ENCODE results near the gene TTC3. TPM values are rescaled to one million over a fixed set of nuclear protein-coding genes. Genes with fewer than 3 reads are reported as not detected.

TTC3 gene
- total and polyA plus RNA-seq, 7 experiments from 2014 or later, result 66.6 to 208 (median 139) TPM

GRCh38 chr21:37196847-37197246 lies 123.8 kb downstream of the TTC3 start:
- CTCF ChIA-PET, result interaction anchor here (0.6 kb wide), 1 partner anchor 22 kb away, joined by 5 read pairs; no protein-coding TSS in a partner anchor
- peaks cover 11 to 68% (median 27%) of the 10 kb centered on the region in 5 donors for H3K36me3 Mint-ChIP-seq
- H3K4me3 Mint-ChIP-seq, result no peak overlapping the region
- no peaks in the 10 kb centered on the region for H3K27me3 Mint-ChIP-seq
- Histone ChIP-seq H3K4me3 (ENCODE audit: low read length) (no peak overlapping the region), H3K36me3 (ENCODE audit: control insufficient read depth in 2 of 3, insufficient read depth in 3 of 3, low read length in 3 of 3) (peaks cover 9 to 82% (median 26%) of the 10 kb centered on the region in 3 experiments), H3K27me3 (ENCODE audit: control insufficient read depth in 2 of 2, insufficient read depth in 2 of 2, low read length in 2 of 2) (no peaks in the 10 kb centered on the region), H3K27ac (ENCODE audit: low read depth, low read length) (no peak overlapping the region), H3K9me3 (ENCODE audit: control insufficient read depth in 2 of 3, low read length in 3 of 3) (no peaks in the 10 kb centered on the region), H3K4me1 (ENCODE audit: control insufficient read depth in 2 of 2, insufficient read depth in 2 of 2, low read length in 2 of 2) (no peaks in the 10 kb centered on the region)
- POLR2A ChIA-PET, result interaction anchor here (0.6 kb wide), 1 partner anchor 12 kb away, joined by 4 read pairs; no protein-coding TSS in a partner anchor
- no peak overlapping the region for H3K27ac Mint-ChIP-seq
- peaks cover 0 to 2% (median 0%) of the 10 kb centered on the region in 11 donors for H3K9me3 Mint-ChIP-seq
- ATAC-seq (no peak), DNase-seq (no peak)
- intact Hi-C loops (cut with micrococcal nuclease), result no loop called here
- H3K4me1 Mint-ChIP-seq, result peaks cover 0 to 3% (median 0%) of the 10 kb centered on the region in 7 donors

- Mint-ChIP-seq H3K36me3 (peaks cover 15 to 67% (median 32%) of the 10 kb centered on the region in 5 donors), H3K27me3 (no peaks in the 10 kb centered on the region), H3K4me1 (peaks cover 0 to 2% (median 0%) of the 10 kb centered on the region in 7 donors), H3K9me3 (peaks cover 0 to 2% (median 0%) of the 10 kb centered on the region in 11 donors), H3K27ac (no peak overlapping the region), H3K4me3 (no peak overlapping the region)
- CTCF ChIA-PET, result no interaction called here
- Histone ChIP-seq H3K4me1 (ENCODE audit: control insufficient read depth in 2 of 2, insufficient read depth in 2 of 2, low read length in 2 of 2) (no peaks in the 10 kb centered on the region), H3K27ac (ENCODE audit: low read depth, low read length) (no peak overlapping the region), H3K4me3 (ENCODE audit: low read length) (no peak overlapping the region), H3K9me3 (ENCODE audit: control insufficient read depth in 2 of 3, low read length in 3 of 3) (no peaks in the 10 kb centered on the region), H3K27me3 (ENCODE audit: control insufficient read depth in 2 of 2, insufficient read depth in 2 of 2, low read length in 2 of 2) (no peaks in the 10 kb centered on the region), H3K36me3 (ENCODE audit: control insufficient read depth in 2 of 3, insufficient read depth in 3 of 3, low read length in 3 of 3) (peaks cover 9 to 85% (median 26%) of the 10 kb centered on the region in 3 experiments)
- DNase-seq (no peak), ATAC-seq (no peak)
- POLR2A ChIA-PET, result no interaction called here
- intact Hi-C loops (cut with micrococcal nuclease), result no loop called here
Observed at GRCh38 chr21:37197746-37198145, 124.7 kb downstream of the TTC3 start.

- H3K9me3 ChIP-seq (ENCODE audit: control insufficient read depth in 2 of 3, low read length in 3 of 3), result no peaks in the 10 kb centered on the region
- ChIA-PET CTCF (no interaction called here), POLR2A (no interaction called here)
- peak overlapping the region in 1 of 9 donors; percentile 48 for H3K27ac Mint-ChIP-seq
- intact Hi-C loops (cut with micrococcal nuclease), result no loop called here
- no peaks in the 10 kb centered on the region for H3K27me3 Mint-ChIP-seq
- no peaks in the 10 kb centered on the region for H3K27me3 ChIP-seq (ENCODE audit: control insufficient read depth in 2 of 2, insufficient read depth in 2 of 2, low read length in 2 of 2)
- ATAC-seq (no peak), DNase-seq (no peak)
- H3K4me1 ChIP-seq (ENCODE audit: control insufficient read depth in 2 of 2, insufficient read depth in 2 of 2, low read length in 2 of 2), result no peaks in the 10 kb centered on the region
- no peak overlapping the region for H3K27ac ChIP-seq (ENCODE audit: low read depth, low read length)
- H3K36me3 ChIP-seq (ENCODE audit: control insufficient read depth in 2 of 3, insufficient read depth in 3 of 3, low read length in 3 of 3), result peaks cover 5 to 77% (median 18%) of the 10 kb centered on the region in 3 experiments
- peaks cover 0 to 2% (median 0%) of the 10 kb centered on the region in 11 donors for H3K9me3 Mint-ChIP-seq
- H3K4me3 ChIP-seq (ENCODE audit: low read length), result no peak overlapping the region
- H3K36me3 Mint-ChIP-seq, result peaks cover 17 to 67% (median 39%) of the 10 kb centered on the region in 5 donors
- H3K4me3 Mint-ChIP-seq, result no peak overlapping the region
- H3K4me1 Mint-ChIP-seq, result peaks cover 0 to 2% (median 0%) of the 10 kb centered on the region in 7 donors
Observed at GRCh38 chr21:37199057-37199924, 126.2 kb downstream of the TTC3 start.

- ChIA-PET CTCF (no interaction called here), POLR2A (interaction anchor here (0.7 kb wide), 1 partner anchor 302 kb away, joined by 3 read pairs; no protein-coding TSS in a partner anchor)
- no peak overlapping the region for H3K4me3 Mint-ChIP-seq
- H3K27me3 ChIP-seq (ENCODE audit: control insufficient read depth in 2 of 2, insufficient read depth in 2 of 2, low read length in 2 of 2), result no peaks in the 10 kb centered on the region
- H3K27ac Mint-ChIP-seq, result no peak overlapping the region
- H3K4me1 Mint-ChIP-seq, result peaks cover 0 to 2% (median 0%) of the 10 kb centered on the region in 7 donors
- ATAC-seq (no peak), DNase-seq (no peak)
- H3K36me3 ChIP-seq (ENCODE audit: control insufficient read depth in 2 of 3, insufficient read depth in 3 of 3, low read length in 3 of 3), result peaks cover 5 to 61% (median 13%) of the 10 kb centered on the region in 3 experiments
- H3K9me3 Mint-ChIP-seq, result no peaks in the 10 kb centered on the region
- intact Hi-C loops (cut with micrococcal nuclease), result no loop called here
- no peaks in the 10 kb centered on the region for H3K27me3 Mint-ChIP-seq
- no peak overlapping the region for H3K27ac ChIP-seq (ENCODE audit: low read depth, low read length)
- no peaks in the 10 kb centered on the region for H3K9me3 ChIP-seq (ENCODE audit: control insufficient read depth in 2 of 3, low read length in 3 of 3)
- peaks cover 13 to 66% (median 32%) of the 10 kb centered on the region in 5 donors for H3K36me3 Mint-ChIP-seq
- no peaks in the 10 kb centered on the region for H3K4me1 ChIP-seq (ENCODE audit: control insufficient read depth in 2 of 2, insufficient read depth in 2 of 2, low read length in 2 of 2)
- no peak overlapping the region for H3K4me3 ChIP-seq (ENCODE audit: low read length)
Observed at GRCh38 chr21:37200641-37201480, 127.8 kb downstream of the TTC3 start.

- Mint-ChIP-seq H3K4me1 (peaks cover 0 to 10% (median 5%) of the 10 kb centered on the region in 7 donors), H3K9me3 (no peaks in the 10 kb centered on the region), H3K27ac (no peak overlapping the region), H3K4me3 (no peak overlapping the region), H3K27me3 (no peaks in the 10 kb centered on the region), H3K36me3 (peaks cover 13 to 59% (median 32%) of the 10 kb centered on the region in 5 donors)
- DNase-seq (no peak), ATAC-seq (no peak)
- no peaks in the 10 kb centered on the region for H3K9me3 ChIP-seq (ENCODE audit: control insufficient read depth in 2 of 3, low read length in 3 of 3)
- no peak overlapping the region for H3K4me3 ChIP-seq (ENCODE audit: low read length)
- H3K27ac ChIP-seq (ENCODE audit: low read depth, low read length), result no peak overlapping the region
- H3K4me1 ChIP-seq (ENCODE audit: control insufficient read depth in 2 of 2, insufficient read depth in 2 of 2, low read length in 2 of 2), result no peaks in the 10 kb centered on the region
- no peaks in the 10 kb centered on the region for H3K27me3 ChIP-seq (ENCODE audit: control insufficient read depth in 2 of 2, insufficient read depth in 2 of 2, low read length in 2 of 2)
- intact Hi-C loops (cut with micrococcal nuclease), result no loop called here
- CTCF ChIA-PET, result no interaction called here
- POLR2A ChIA-PET, result no interaction called here
- peaks cover 5 to 52% (median 13%) of the 10 kb centered on the region in 3 experiments for H3K36me3 ChIP-seq (ENCODE audit: control insufficient read depth in 2 of 3, insufficient read depth in 3 of 3, low read length in 3 of 3)
Observed at GRCh38 chr21:37202221-37203110, 129.4 kb downstream of the TTC3 start.

- no peaks in the 10 kb centered on the region for H3K9me3 ChIP-seq (ENCODE audit: control insufficient read depth in 2 of 3, low read length in 3 of 3)
- Mint-ChIP-seq H3K27ac (peak overlapping the region in 1 of 9 donors; percentile 0), H3K4me1 (peaks cover 10 to 19% (median 15%) of the 10 kb centered on the region in 7 donors), H3K9me3 (peaks cover 0 to 1% (median 0%) of the 10 kb centered on the region in 11 donors), H3K4me3 (no peak overlapping the region), H3K27me3 (peaks cover 0 to 3% (median 0%) of the 10 kb centered on the region in 5 donors), H3K36me3 (peaks cover 10 to 40% (median 25%) of the 10 kb centered on the region in 5 donors)
- no peak for DNase-seq
- ChIA-PET CTCF (no interaction called here), POLR2A (interaction anchor here (0.6 kb wide), 1 partner anchor 29 kb away, joined by 3 read pairs; no protein-coding TSS in a partner anchor)
- H3K27me3 ChIP-seq (ENCODE audit: control insufficient read depth in 2 of 2, insufficient read depth in 2 of 2, low read length in 2 of 2), result no peaks in the 10 kb centered on the region
- no peak overlapping the region for H3K27ac ChIP-seq (ENCODE audit: low read depth, low read length)
- intact Hi-C loops (cut with micrococcal nuclease), result no loop called here
- H3K4me3 ChIP-seq (ENCODE audit: low read length), result no peak overlapping the region
- no peak for ATAC-seq
- H3K36me3 ChIP-seq (ENCODE audit: control insufficient read depth in 2 of 3, insufficient read depth in 3 of 3, low read length in 3 of 3), result peaks cover 0 to 33% (median under 1%) of the 10 kb centered on the region in 3 experiments
- no peaks in the 10 kb centered on the region for H3K4me1 ChIP-seq (ENCODE audit: control insufficient read depth in 2 of 2, insufficient read depth in 2 of 2, low read length in 2 of 2)
Observed at GRCh38 chr21:37204580-37204979, 131.5 kb downstream of the TTC3 start.

Measured in naive thymus-derived CD4-positive, alpha-beta T cell (primary cell).